ENCODE measurements around the gene ELMO1.

GRCh38 chr7:37418381-37418780 lies 30.3 kb downstream of the ELMO1 start:
- TF ChIP-seq EZH2phosphoT487 (IDR thresholded peaks at IDR 0.05; ENCODE audit: borderline replicate concordance, low read length) (no peak), CTCF (IDR thresholded peaks at IDR 0.05; ENCODE audit: low read depth, low read length, poor library complexity, severe bottlenecking) (no peak)
